GM23338 (cell line): ENCODE results near the gene BEST1. TPM values are rescaled to one million over a fixed set of nuclear protein-coding genes. Genes with fewer than 3 reads are reported as not detected.

Experiments used
- ATAC-seq: fragments of 200-7000 bp; cut with Tn5 transposase; 3 replicates; pipeline ENCODE4 v1.9.1; 2020
- DNase-seq: peaks from one replicate; pipeline ENCODE4 v3.0.0-alpha.2; 2015; ENCODE audit warnings: low spot score
- H2AFZ ChIP-seq: fragments of 200-600 bp; sonication (generic); 2 replicates; pipeline ENCODE4 v1.8.0; 2016; ENCODE audit warnings: antibody characterized with exemption, mild to moderate bottlenecking, moderate library complexity
- H3F3A ChIP-seq: fragments of 200-600 bp; sonication (generic); replicated peaks from 2 replicates; pipeline ENCODE4 v1.8.0; 2017; ENCODE audit warnings: antibody characterized with exemption, mixed run types, low read depth
- H3K27ac ChIP-seq: fragments of 200-600 bp; sonication (generic); 2 replicates; pipeline ENCODE4 v1.6.1; 2016; ENCODE audit warnings: low read depth
- H3K27me3 ChIP-seq: fragments of 200-600 bp; sonication (generic); 2 replicates; pipeline ENCODE4 v1.8.0; 2016; ENCODE audit warnings: mild to moderate bottlenecking, mixed run types, moderate library complexity; ENCODE audit not compliant: insufficient read depth
- H3K36me3 ChIP-seq: fragments of 200-600 bp; sonication (generic); 2 replicates; pipeline ENCODE4 v1.8.0; 2016; ENCODE audit warnings: mild to moderate bottlenecking; ENCODE audit not compliant: insufficient read depth
- H3K4me1 ChIP-seq: fragments of 200-600 bp; sonication (generic); 2 replicates; pipeline ENCODE4 v1.8.0; 2016; ENCODE audit warnings: mild to moderate bottlenecking, moderate library complexity; ENCODE audit not compliant: insufficient read depth
- H3K4me2 ChIP-seq: fragments of 200-600 bp; sonication (generic); 2 replicates; pipeline ENCODE4 v1.7.1; 2017; ENCODE audit warnings: mixed run types
- H3K4me3 ChIP-seq: fragments of 200-600 bp; sonication (generic); 2 replicates; pipeline ENCODE4 v1.6.1; 2016; ENCODE audit warnings: mixed run types
- H3K79me2 ChIP-seq: fragments of 200-600 bp; sonication (generic); replicated peaks from 2 replicates; pipeline ENCODE4 v1.8.0; 2017; ENCODE audit warnings: mild to moderate bottlenecking; ENCODE audit not compliant: insufficient read depth
- H3K9me2 ChIP-seq: fragments of 200-600 bp; sonication (generic); 2 replicates; pipeline ENCODE4 v1.8.0; 2017; ENCODE audit not compliant: insufficient read depth
- H4K20me1 ChIP-seq: fragments of 200-600 bp; sonication (generic); replicated peaks from 2 replicates; pipeline ENCODE4 v1.8.0; 2017; ENCODE audit warnings: mild to moderate bottlenecking; ENCODE audit not compliant: insufficient read depth
- H3K27ac Mint-ChIP-seq: 2 replicates; pipeline ENCODE4 v1.8.0; 2020; ENCODE audit warnings: inconsistent platforms, mild to moderate bottlenecking, moderate library complexity, mixed read lengths
- H3K27me3 Mint-ChIP-seq: 3 replicates; pipeline ENCODE4 v1.8.0; 2022; ENCODE audit warnings: low read depth, mild to moderate bottlenecking, moderate library complexity, mixed read lengths, inconsistent platforms; ENCODE audit not compliant: insufficient read depth, poor library complexity
- H3K36me3 Mint-ChIP-seq: 3 replicates; pipeline ENCODE4 v1.8.0; 2021; ENCODE audit warnings: low read depth, mild to moderate bottlenecking, inconsistent platforms, moderate library complexity, mixed read lengths
- H3K4me1 Mint-ChIP-seq: 3 replicates; pipeline ENCODE4 v1.8.0; 2020; ENCODE audit warnings: mild to moderate bottlenecking, inconsistent platforms, mixed read lengths
- H3K4me3 Mint-ChIP-seq: 3 replicates; pipeline ENCODE4 v1.8.0; 2021; ENCODE audit warnings: moderate library complexity, mild to moderate bottlenecking, inconsistent platforms, mixed read lengths
- H3K9me3 Mint-ChIP-seq: 3 replicates; pipeline ENCODE4 v1.8.0; 2020; ENCODE audit warnings: moderate library complexity, mild to moderate bottlenecking, inconsistent platforms, mixed read lengths
- CREB1 ChIP-seq: fragments of 250-450 bp; sonication (Bioruptor Pico); IDR thresholded peaks from 2 replicates; pipeline ENCODE4 v1.5.0; 2020; ENCODE audit warnings: low read depth, mild to moderate bottlenecking, moderate library complexity
- EZH2 ChIP-seq: fragments of 200-600 bp; sonication (generic); IDR thresholded peaks from one replicate; pipeline ENCODE4 v1.8.0; 2017; ENCODE audit warnings: antibody characterized with exemption, mild to moderate bottlenecking, low read depth; ENCODE audit not compliant: unreplicated experiment
- EZH2phosphoT487 ChIP-seq: fragments of 200-600 bp; sonication (generic); IDR thresholded peaks from one replicate; pipeline ENCODE4 v1.8.1; 2018; ENCODE audit warnings: antibody characterized with exemption; ENCODE audit not compliant: unreplicated experiment
- JUNB ChIP-seq: IDR thresholded peaks from one replicate; pipeline ENCODE4 v1.6.1; 2016; ENCODE audit warnings: antibody characterized with exemption; ENCODE audit not compliant: unreplicated experiment
- NANOG ChIP-seq: IDR thresholded peaks from 2 replicates; pipeline ENCODE4 v1.6.1; 2016; ENCODE audit warnings: antibody characterized with exemption, borderline replicate concordance
- POLR2AphosphoS5 ChIP-seq: IDR thresholded peaks from 2 replicates; pipeline ENCODE4 v1.6.1; 2016; ENCODE audit warnings: antibody characterized with exemption, low read depth
- STAT1 ChIP-seq: IDR thresholded peaks from one replicate; pipeline ENCODE4 v1.6.1; 2016; ENCODE audit warnings: antibody characterized with exemption; ENCODE audit not compliant: unreplicated experiment
- ZNF114 ChIP-seq: fragments of 250-450 bp; sonication (Bioruptor Pico); IDR thresholded peaks from 2 replicates; pipeline ENCODE4 v1.5.0; 2020; ENCODE audit warnings: mild to moderate bottlenecking, moderate library complexity
- ZNF331 ChIP-seq: fragments of 250-450 bp; sonication (Bioruptor Pico); IDR thresholded peaks from 2 replicates; pipeline ENCODE4 v1.5.0; 2020; ENCODE audit warnings: low read depth, mild to moderate bottlenecking, moderate library complexity
- polyA plus RNA-seq: library from polyadenylated mRNA; unstranded; fragments of >200 nt; fragmentation: Nextera tagmentation; extraction: Ambion mirVana; gene quantifications from 2 replicates; pipeline ENCODE4 v1.2.1, GENCODE V29; 2016
- total RNA-seq: library from RNA; depleted of rRNA; stranded (reverse); fragments of >200 nt; shearing (Covaris generic); gene quantifications from 2 replicates; pipeline ENCODE4 v1.2.3, GENCODE V29; 2014
- TF ChIP-seq, protein P1 (sequence below): fragments of 250-450 bp; sonication (Bioruptor Pico); IDR thresholded peaks from 2 replicates; pipeline ENCODE4 v1.5.0; 2020; ENCODE audit warnings: mild to moderate bottlenecking, moderate library complexity
- TF ChIP-seq, protein P2 (sequence below): IDR thresholded peaks from 2 replicates; pipeline ENCODE4 v1.6.1; 2016; ENCODE audit warnings: antibody characterized with exemption
- TF ChIP-seq, protein P3 (sequence below), 2 experiments: fragments of 200-600 bp in 1 of 2; sonication (generic) in 1 of 2; conservative IDR thresholded peaks; 2 replicates each; pipeline versions ENCODE4 v1.5.1 to v1.6.1; 2016 to 2017; ENCODE audit warnings: antibody characterized with exemption in 2 of 2, low read depth in 2 of 2, mild to moderate bottlenecking in 2 of 2, moderate library complexity in 1 of 2
- TF ChIP-seq, protein P4 (sequence below): IDR thresholded peaks from one replicate; pipeline ENCODE4 v1.6.1; 2018; ENCODE audit warnings: antibody characterized with exemption; ENCODE audit not compliant: unreplicated experiment

BEST1 gene
- total and polyA plus RNA-seq, 2 experiments from 2014 or later, result 0.35 to 0.44 TPM

DNA sequence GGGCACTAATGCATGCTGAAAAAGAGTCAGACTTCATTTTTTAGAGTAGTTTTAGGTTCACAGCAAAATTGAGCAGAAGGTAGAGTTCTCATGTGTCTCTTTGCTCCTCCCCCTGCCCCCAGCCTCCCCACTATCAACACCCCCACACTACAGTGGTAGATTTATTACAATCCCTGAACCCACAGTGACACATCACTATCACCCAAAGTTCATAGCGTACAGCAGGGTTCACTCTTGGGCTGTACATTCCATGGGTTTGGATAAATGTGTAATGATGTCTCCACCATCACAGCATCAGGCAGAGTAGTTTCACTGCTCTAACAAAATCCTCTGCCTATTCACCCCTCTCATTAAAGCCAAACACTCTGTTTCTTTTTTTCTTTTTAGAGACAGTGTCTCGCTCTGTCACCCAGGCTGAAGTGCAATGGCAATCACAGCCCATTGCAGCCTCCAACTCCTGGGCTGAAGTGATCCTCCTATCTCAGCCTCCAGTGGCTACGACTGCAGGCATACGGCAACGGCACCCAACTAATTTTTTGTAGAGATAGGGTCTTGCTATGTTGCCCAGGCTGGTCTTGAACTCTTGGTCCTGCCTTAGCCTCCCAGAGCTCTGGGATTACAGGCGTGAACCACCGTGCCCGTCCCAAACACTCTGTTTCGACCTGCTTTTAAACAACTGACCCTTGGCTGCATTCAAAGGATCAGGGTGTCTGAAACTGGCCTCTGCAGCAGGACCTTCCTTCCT lies 4.1 kb downstream of the BEST1 start:
- TF ChIP-seq STAT1, result no peak
- no peak for TF ChIP-seq JUNB
- TF ChIP-seq, protein P1, sequence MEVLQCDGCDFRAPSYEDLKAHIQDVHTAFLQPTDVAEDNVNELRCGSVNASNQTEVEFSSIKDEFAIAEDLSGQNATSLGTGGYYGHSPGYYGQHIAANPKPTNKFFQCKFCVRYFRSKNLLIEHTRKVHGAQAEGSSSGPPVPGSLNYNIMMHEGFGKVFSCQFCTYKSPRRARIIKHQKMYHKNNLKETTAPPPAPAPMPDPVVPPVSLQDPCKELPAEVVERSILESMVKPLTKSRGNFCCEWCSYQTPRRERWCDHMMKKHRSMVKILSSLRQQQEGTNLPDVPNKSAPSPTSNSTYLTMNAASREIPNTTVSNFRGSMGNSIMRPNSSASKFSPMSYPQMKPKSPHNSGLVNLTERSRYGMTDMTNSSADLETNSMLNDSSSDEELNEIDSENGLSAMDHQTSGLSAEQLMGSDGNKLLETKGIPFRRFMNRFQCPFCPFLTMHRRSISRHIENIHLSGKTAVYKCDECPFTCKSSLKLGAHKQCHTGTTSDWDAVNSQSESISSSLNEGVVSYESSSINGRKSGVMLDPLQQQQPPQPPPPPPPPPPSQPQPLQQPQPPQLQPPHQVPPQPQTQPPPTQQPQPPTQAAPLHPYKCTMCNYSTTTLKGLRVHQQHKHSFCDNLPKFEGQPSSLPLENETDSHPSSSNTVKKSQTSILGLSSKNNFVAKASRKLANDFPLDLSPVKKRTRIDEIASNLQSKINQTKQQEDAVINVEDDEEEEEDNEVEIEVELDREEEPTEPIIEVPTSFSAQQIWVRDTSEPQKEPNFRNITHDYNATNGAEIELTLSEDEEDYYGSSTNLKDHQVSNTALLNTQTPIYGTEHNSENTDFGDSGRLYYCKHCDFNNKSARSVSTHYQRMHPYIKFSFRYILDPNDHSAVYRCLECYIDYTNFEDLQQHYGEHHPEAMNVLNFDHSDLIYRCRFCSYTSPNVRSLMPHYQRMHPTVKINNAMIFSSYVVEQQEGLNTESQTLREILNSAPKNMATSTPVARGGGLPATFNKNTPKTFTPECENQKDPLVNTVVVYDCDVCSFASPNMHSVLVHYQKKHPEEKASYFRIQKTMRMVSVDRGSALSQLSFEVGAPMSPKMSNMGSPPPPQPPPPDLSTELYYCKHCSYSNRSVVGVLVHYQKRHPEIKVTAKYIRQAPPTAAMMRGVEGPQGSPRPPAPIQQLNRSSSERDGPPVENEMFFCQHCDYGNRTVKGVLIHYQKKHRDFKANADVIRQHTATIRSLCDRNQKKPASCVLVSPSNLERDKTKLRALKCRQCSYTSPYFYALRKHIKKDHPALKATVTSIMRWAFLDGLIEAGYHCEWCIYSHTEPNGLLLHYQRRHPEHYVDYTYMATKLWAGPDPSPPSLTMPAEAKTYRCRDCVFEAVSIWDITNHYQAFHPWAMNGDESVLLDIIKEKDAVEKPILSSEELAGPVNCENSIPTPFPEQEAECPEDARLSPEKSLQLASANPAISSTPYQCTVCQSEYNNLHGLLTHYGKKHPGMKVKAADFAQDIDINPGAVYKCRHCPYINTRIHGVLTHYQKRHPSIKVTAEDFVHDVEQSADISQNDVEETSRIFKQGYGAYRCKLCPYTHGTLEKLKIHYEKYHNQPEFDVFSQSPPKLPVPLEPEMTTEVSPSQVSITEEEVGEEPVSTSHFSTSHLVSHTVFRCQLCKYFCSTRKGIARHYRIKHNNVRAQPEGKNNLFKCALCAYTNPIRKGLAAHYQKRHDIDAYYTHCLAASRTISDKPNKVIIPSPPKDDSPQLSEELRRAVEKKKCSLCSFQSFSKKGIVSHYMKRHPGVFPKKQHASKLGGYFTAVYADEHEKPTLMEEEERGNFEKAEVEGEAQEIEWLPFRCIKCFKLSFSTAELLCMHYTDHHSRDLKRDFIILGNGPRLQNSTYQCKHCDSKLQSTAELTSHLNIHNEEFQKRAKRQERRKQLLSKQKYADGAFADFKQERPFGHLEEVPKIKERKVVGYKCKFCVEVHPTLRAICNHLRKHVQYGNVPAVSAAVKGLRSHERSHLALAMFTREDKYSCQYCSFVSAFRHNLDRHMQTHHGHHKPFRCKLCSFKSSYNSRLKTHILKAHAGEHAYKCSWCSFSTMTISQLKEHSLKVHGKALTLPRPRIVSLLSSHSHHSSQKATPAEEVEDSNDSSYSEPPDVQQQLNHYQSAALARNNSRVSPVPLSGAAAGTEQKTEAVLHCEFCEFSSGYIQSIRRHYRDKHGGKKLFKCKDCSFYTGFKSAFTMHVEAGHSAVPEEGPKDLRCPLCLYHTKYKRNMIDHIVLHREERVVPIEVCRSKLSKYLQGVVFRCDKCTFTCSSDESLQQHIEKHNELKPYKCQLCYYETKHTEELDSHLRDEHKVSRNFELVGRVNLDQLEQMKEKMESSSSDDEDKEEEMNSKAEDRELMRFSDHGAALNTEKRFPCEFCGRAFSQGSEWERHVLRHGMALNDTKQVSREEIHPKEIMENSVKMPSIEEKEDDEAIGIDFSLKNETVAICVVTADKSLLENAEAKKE (CRISPR knock-in tag), result no peak
- TF ChIP-seq, protein P2, sequence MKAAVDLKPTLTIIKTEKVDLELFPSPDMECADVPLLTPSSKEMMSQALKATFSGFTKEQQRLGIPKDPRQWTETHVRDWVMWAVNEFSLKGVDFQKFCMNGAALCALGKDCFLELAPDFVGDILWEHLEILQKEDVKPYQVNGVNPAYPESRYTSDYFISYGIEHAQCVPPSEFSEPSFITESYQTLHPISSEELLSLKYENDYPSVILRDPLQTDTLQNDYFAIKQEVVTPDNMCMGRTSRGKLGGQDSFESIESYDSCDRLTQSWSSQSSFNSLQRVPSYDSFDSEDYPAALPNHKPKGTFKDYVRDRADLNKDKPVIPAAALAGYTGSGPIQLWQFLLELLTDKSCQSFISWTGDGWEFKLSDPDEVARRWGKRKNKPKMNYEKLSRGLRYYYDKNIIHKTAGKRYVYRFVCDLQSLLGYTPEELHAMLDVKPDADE, result no peak
- no peak for TF ChIP-seq CREB1
- TF ChIP-seq, protein P3, sequence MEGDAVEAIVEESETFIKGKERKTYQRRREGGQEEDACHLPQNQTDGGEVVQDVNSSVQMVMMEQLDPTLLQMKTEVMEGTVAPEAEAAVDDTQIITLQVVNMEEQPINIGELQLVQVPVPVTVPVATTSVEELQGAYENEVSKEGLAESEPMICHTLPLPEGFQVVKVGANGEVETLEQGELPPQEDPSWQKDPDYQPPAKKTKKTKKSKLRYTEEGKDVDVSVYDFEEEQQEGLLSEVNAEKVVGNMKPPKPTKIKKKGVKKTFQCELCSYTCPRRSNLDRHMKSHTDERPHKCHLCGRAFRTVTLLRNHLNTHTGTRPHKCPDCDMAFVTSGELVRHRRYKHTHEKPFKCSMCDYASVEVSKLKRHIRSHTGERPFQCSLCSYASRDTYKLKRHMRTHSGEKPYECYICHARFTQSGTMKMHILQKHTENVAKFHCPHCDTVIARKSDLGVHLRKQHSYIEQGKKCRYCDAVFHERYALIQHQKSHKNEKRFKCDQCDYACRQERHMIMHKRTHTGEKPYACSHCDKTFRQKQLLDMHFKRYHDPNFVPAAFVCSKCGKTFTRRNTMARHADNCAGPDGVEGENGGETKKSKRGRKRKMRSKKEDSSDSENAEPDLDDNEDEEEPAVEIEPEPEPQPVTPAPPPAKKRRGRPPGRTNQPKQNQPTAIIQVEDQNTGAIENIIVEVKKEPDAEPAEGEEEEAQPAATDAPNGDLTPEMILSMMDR (conservative IDR thresholded peaks at IDR 0.05; ENCODE audit: low read depth in 2 of 2), result no peak
- TF ChIP-seq, protein P4, sequence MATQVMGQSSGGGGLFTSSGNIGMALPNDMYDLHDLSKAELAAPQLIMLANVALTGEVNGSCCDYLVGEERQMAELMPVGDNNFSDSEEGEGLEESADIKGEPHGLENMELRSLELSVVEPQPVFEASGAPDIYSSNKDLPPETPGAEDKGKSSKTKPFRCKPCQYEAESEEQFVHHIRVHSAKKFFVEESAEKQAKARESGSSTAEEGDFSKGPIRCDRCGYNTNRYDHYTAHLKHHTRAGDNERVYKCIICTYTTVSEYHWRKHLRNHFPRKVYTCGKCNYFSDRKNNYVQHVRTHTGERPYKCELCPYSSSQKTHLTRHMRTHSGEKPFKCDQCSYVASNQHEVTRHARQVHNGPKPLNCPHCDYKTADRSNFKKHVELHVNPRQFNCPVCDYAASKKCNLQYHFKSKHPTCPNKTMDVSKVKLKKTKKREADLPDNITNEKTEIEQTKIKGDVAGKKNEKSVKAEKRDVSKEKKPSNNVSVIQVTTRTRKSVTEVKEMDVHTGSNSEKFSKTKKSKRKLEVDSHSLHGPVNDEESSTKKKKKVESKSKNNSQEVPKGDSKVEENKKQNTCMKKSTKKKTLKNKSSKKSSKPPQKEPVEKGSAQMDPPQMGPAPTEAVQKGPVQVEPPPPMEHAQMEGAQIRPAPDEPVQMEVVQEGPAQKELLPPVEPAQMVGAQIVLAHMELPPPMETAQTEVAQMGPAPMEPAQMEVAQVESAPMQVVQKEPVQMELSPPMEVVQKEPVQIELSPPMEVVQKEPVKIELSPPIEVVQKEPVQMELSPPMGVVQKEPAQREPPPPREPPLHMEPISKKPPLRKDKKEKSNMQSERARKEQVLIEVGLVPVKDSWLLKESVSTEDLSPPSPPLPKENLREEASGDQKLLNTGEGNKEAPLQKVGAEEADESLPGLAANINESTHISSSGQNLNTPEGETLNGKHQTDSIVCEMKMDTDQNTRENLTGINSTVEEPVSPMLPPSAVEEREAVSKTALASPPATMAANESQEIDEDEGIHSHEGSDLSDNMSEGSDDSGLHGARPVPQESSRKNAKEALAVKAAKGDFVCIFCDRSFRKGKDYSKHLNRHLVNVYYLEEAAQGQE, result no peak
- no peak for TF ChIP-seq ZNF331
- TF ChIP-seq ZNF114, result no peak
- no peak for TF ChIP-seq EZH2phosphoT487
- no peak for TF ChIP-seq POLR2AphosphoS5
- TF ChIP-seq NANOG, result no peak
- TF ChIP-seq EZH2, result no peak
- H3K36me3 ChIP-seq, result no peaks in the 10 kb centered on the region
- Mint-ChIP-seq H3K27me3 (peaks cover 22% of the 10 kb centered on the region), H3K9me3 (no peaks in the 10 kb centered on the region), H3K4me3 (peak overlapping the region; percentile 61; the same call in 2 of the 3 replicates), H3K4me1 (peaks cover 7% of the 10 kb centered on the region), H3K27ac (no peak overlapping the region), H3K36me3 (no peaks in the 10 kb centered on the region)
- peaks cover 8% of the 10 kb centered on the region; the same call in 1 of the 2 replicates for H3F3A ChIP-seq
- peaks cover 12% of the 10 kb centered on the region; the same call in 1 of the 2 replicates for H3K27me3 ChIP-seq
- H3K9me2 ChIP-seq, result no peaks in the 10 kb centered on the region
- ATAC-seq, result no peak
- H4K20me1 ChIP-seq, result no peaks in the 10 kb centered on the region
- peak overlapping the region; percentile 83 for H3K4me2 ChIP-seq
- H3K79me2 ChIP-seq, result no peaks in the 10 kb centered on the region
- H3K27ac ChIP-seq, result no peak overlapping the region
- DNase-seq, result no peak
- H2AFZ ChIP-seq, result peak overlapping the region; percentile 89
- H3K4me3 ChIP-seq, result peak overlapping the region; percentile 57
- peaks cover 7% of the 10 kb centered on the region; the same call in 1 of the 2 replicates for H3K4me1 ChIP-seq
